Measurements from ENCODE around the gene DHRS12.
"Not testable (repeated sequence)": the region's sequence is repeated elsewhere in the genome, so short reads cannot be mapped to it uniquely, and the experiment has no call there.

Gene DHRS12

GRCh38 chr13:51825165-51825592 is 21.2 kb upstream of the DHRS12 start:
- no peak overlapping the region for H3K9ac ChIP-seq (ENCODE audit: low read depth, low read length)
- H3K27me3 ChIP-seq (ENCODE audit: control insufficient read depth, insufficient read depth, low read length), result no peaks in the 10 kb centered on the region
- H3K36me3 ChIP-seq (ENCODE audit: control insufficient read depth, insufficient read depth, low read length), result no peaks in the 10 kb centered on the region
- no peaks in the 10 kb centered on the region for H3K4me1 ChIP-seq (ENCODE audit: control insufficient read depth, insufficient read depth, low read length)
- no peak overlapping the region for H3K4me3 ChIP-seq (ENCODE audit: low read depth, low read length)
- H3K9me3 ChIP-seq (ENCODE audit: control insufficient read depth, insufficient read depth, low read length), result no peaks in the 10 kb centered on the region

GRCh38 chr13:51824712-51825111 is 20.7 kb upstream of the DHRS12 start:
- not testable (repeated sequence) for H3K27me3 ChIP-seq (ENCODE audit: control insufficient read depth, insufficient read depth, low read length); H3K4me3 ChIP-seq (ENCODE audit: low read depth, low read length); H3K9me3 ChIP-seq (ENCODE audit: control insufficient read depth, insufficient read depth, low read length); H3K4me1 ChIP-seq (ENCODE audit: control insufficient read depth, insufficient read depth, low read length); H3K36me3 ChIP-seq (ENCODE audit: control insufficient read depth, insufficient read depth, low read length); H3K9ac ChIP-seq (ENCODE audit: low read depth, low read length)

GRCh38 chr13:51823863-51824262 is 19.9 kb upstream of the DHRS12 start:
- Histone ChIP-seq H3K27me3 (ENCODE audit: control insufficient read depth, insufficient read depth, low read length) (no peaks in the 10 kb centered on the region), H3K36me3 (ENCODE audit: control insufficient read depth, insufficient read depth, low read length) (no peaks in the 10 kb centered on the region), H3K9me3 (ENCODE audit: control insufficient read depth, insufficient read depth, low read length) (no peaks in the 10 kb centered on the region), H3K4me3 (ENCODE audit: low read depth, low read length) (no peak overlapping the region), H3K9ac (ENCODE audit: low read depth, low read length) (no peak overlapping the region), H3K4me1 (ENCODE audit: control insufficient read depth, insufficient read depth, low read length) (peaks cover 8% of the 10 kb centered on the region)

GRCh38 chr13:51823359-51823758 is 19.4 kb upstream of the DHRS12 start:
- Histone ChIP-seq H3K27me3 (ENCODE audit: control insufficient read depth, insufficient read depth, low read length) (no peaks in the 10 kb centered on the region), H3K4me3 (ENCODE audit: low read depth, low read length) (no peak overlapping the region), H3K36me3 (ENCODE audit: control insufficient read depth, insufficient read depth, low read length) (no peaks in the 10 kb centered on the region), H3K9me3 (ENCODE audit: control insufficient read depth, insufficient read depth, low read length) (no peaks in the 10 kb centered on the region), H3K4me1 (ENCODE audit: control insufficient read depth, insufficient read depth, low read length) (peaks cover 10% of the 10 kb centered on the region), H3K9ac (ENCODE audit: low read depth, low read length) (no peak overlapping the region)

GRCh38 chr13:51822106-51822815 is 18.3 kb upstream of the DHRS12 start:
- no peaks in the 10 kb centered on the region for H3K9me3 ChIP-seq (ENCODE audit: control insufficient read depth, insufficient read depth, low read length)
- no peaks in the 10 kb centered on the region for H3K27me3 ChIP-seq (ENCODE audit: control insufficient read depth, insufficient read depth, low read length)
- H3K36me3 ChIP-seq (ENCODE audit: control insufficient read depth, insufficient read depth, low read length), result no peaks in the 10 kb centered on the region
- H3K9ac ChIP-seq (ENCODE audit: low read depth, low read length), result no peak overlapping the region
- no peak overlapping the region for H3K4me3 ChIP-seq (ENCODE audit: low read depth, low read length)
- peaks cover 10% of the 10 kb centered on the region for H3K4me1 ChIP-seq (ENCODE audit: control insufficient read depth, insufficient read depth, low read length)

- H3K4me1 ChIP-seq (ENCODE audit: control insufficient read depth, insufficient read depth, low read length), result peaks cover 10% of the 10 kb centered on the region
- no peaks in the 10 kb centered on the region for H3K27me3 ChIP-seq (ENCODE audit: control insufficient read depth, insufficient read depth, low read length)
- H3K4me3 ChIP-seq (ENCODE audit: low read depth, low read length), result no peak overlapping the region
- no peak overlapping the region for H3K9ac ChIP-seq (ENCODE audit: low read depth, low read length)
- no peaks in the 10 kb centered on the region for H3K9me3 ChIP-seq (ENCODE audit: control insufficient read depth, insufficient read depth, low read length)
- H3K36me3 ChIP-seq (ENCODE audit: control insufficient read depth, insufficient read depth, low read length), result no peaks in the 10 kb centered on the region
Measured at GRCh38 chr13:51821606-51822005, 17.6 kb upstream of the DHRS12 start.

- no peaks in the 10 kb centered on the region for H3K36me3 ChIP-seq (ENCODE audit: control insufficient read depth, insufficient read depth, low read length)
- H3K4me1 ChIP-seq (ENCODE audit: control insufficient read depth, insufficient read depth, low read length), result peaks cover 12% of the 10 kb centered on the region
- H3K4me3 ChIP-seq (ENCODE audit: low read depth, low read length), result no peak overlapping the region
- H3K9me3 ChIP-seq (ENCODE audit: control insufficient read depth, insufficient read depth, low read length), result no peaks in the 10 kb centered on the region
- H3K27me3 ChIP-seq (ENCODE audit: control insufficient read depth, insufficient read depth, low read length), result peaks cover 5% of the 10 kb centered on the region
- H3K9ac ChIP-seq (ENCODE audit: low read depth, low read length), result no peak overlapping the region
Measured at GRCh38 chr13:51820016-51820597, 16.1 kb upstream of the DHRS12 start.

GRCh38 chr13:51819544-51819943 is 15.6 kb upstream of the DHRS12 start:
- H3K4me1 ChIP-seq (ENCODE audit: control insufficient read depth, insufficient read depth, low read length), result peaks cover 12% of the 10 kb centered on the region
- H3K9me3 ChIP-seq (ENCODE audit: control insufficient read depth, insufficient read depth, low read length), result no peaks in the 10 kb centered on the region
- H3K27me3 ChIP-seq (ENCODE audit: control insufficient read depth, insufficient read depth, low read length), result peaks cover 5% of the 10 kb centered on the region
- H3K36me3 ChIP-seq (ENCODE audit: control insufficient read depth, insufficient read depth, low read length), result no peaks in the 10 kb centered on the region
- no peak overlapping the region for H3K4me3 ChIP-seq (ENCODE audit: low read depth, low read length)
- H3K9ac ChIP-seq (ENCODE audit: low read depth, low read length), result no peak overlapping the region

GRCh38 chr13:51818781-51819511 is 15.0 kb upstream of the DHRS12 start:
- Histone ChIP-seq H3K9me3 (ENCODE audit: control insufficient read depth, insufficient read depth, low read length) (no peaks in the 10 kb centered on the region), H3K36me3 (ENCODE audit: control insufficient read depth, insufficient read depth, low read length) (no peaks in the 10 kb centered on the region), H3K9ac (ENCODE audit: low read depth, low read length) (no peak overlapping the region), H3K4me3 (ENCODE audit: low read depth, low read length) (no peak overlapping the region), H3K4me1 (ENCODE audit: control insufficient read depth, insufficient read depth, low read length) (peaks cover 12% of the 10 kb centered on the region), H3K27me3 (ENCODE audit: control insufficient read depth, insufficient read depth, low read length) (peaks cover 5% of the 10 kb centered on the region)

- Histone ChIP-seq H3K9me3 (ENCODE audit: control insufficient read depth, insufficient read depth, low read length) (no peaks in the 10 kb centered on the region), H3K4me1 (ENCODE audit: control insufficient read depth, insufficient read depth, low read length) (peaks cover 12% of the 10 kb centered on the region), H3K4me3 (ENCODE audit: low read depth, low read length) (no peak overlapping the region), H3K36me3 (ENCODE audit: control insufficient read depth, insufficient read depth, low read length) (no peaks in the 10 kb centered on the region), H3K27me3 (ENCODE audit: control insufficient read depth, insufficient read depth, low read length) (peaks cover 5% of the 10 kb centered on the region), H3K9ac (ENCODE audit: low read depth, low read length) (no peak overlapping the region)
Measured at GRCh38 chr13:51818276-51818675, 14.3 kb upstream of the DHRS12 start.

GRCh38 chr13:51817717-51818116 is 13.8 kb upstream of the DHRS12 start:
- Histone ChIP-seq H3K4me3 (ENCODE audit: low read depth, low read length) (no peak overlapping the region), H3K36me3 (ENCODE audit: control insufficient read depth, insufficient read depth, low read length) (no peaks in the 10 kb centered on the region), H3K9ac (ENCODE audit: low read depth, low read length) (no peak overlapping the region), H3K4me1 (ENCODE audit: control insufficient read depth, insufficient read depth, low read length) (peaks cover 12% of the 10 kb centered on the region), H3K9me3 (ENCODE audit: control insufficient read depth, insufficient read depth, low read length) (no peaks in the 10 kb centered on the region), H3K27me3 (ENCODE audit: control insufficient read depth, insufficient read depth, low read length) (peaks cover 5% of the 10 kb centered on the region)
